CD4-positive, alpha-beta T cell treated with Interleukin-21 for 1 hour (primary cell): ENCODE results near the gene PIK3R3.
"Not testable (repeated sequence)": the region's sequence is repeated elsewhere in the genome, so short reads cannot be mapped to it uniquely, and the experiment has no call there.

ENCODE experiments used
- DNase-seq: peaks from one replicate; pipeline ENCODE4 v3.0.0-alpha.2; 2020

Gene PIK3R3

GRCh38 chr1:46062651-46063319 is 69.6 kb downstream of the PIK3R3 start:
- DNase-seq: peak; percentile 56

- DNase-seq: no peak
Measured at GRCh38 chr1:46061146-46061545, 71.3 kb downstream of the PIK3R3 start.

- no peak for DNase-seq
Measured at GRCh38 chr1:46058936-46059335, 73.5 kb downstream of the PIK3R3 start.

- DNase-seq: no peak
Measured at GRCh38 chr1:46057781-46058180, 74.6 kb downstream of the PIK3R3 start.

GRCh38 chr1:46057215-46057614 is 75.2 kb downstream of the PIK3R3 start:
- not testable (repeated sequence) for DNase-seq

- no peak for DNase-seq
Measured at GRCh38 chr1:46056325-46056724, 76.1 kb downstream of the PIK3R3 start.

GRCh38 chr1:46053734-46054133 is 78.7 kb downstream of the PIK3R3 start:
- DNase-seq: no peak

- DNase-seq: no peak
Measured at GRCh38 chr1:46044116-46044515, 88.3 kb downstream of the PIK3R3 start.

- DNase-seq: no peak
Measured at GRCh38 chr1:46043458-46044017, 88.9 kb downstream of the PIK3R3 start.

GRCh38 chr1:46041974-46042373 is 90.5 kb downstream of the PIK3R3 start:
- DNase-seq: no peak

- no peak for DNase-seq
Measured at GRCh38 chr1:46041551-46041950, 90.9 kb downstream of the PIK3R3 start.

GRCh38 chr1:46039571-46040052 is 92.8 kb downstream of the PIK3R3 start:
- DNase-seq: no peak

- peak; percentile 78 for DNase-seq
Measured at GRCh38 chr1:46036894-46037839, 95.3 kb downstream of the PIK3R3 start.

- no peak for DNase-seq
Measured at GRCh38 chr1:46034601-46035516, 97.6 kb downstream of the PIK3R3 start.

- no peak for DNase-seq
Measured at GRCh38 chr1:46030876-46031660, 101.4 kb downstream of the PIK3R3 start.

GRCh38 chr1:46030074-46030870 is 102.2 kb downstream of the PIK3R3 start:
- no peak for DNase-seq

GRCh38 chr1:46027788-46028573 is 104.4 kb downstream of the PIK3R3 start:
- DNase-seq: no peak

GRCh38 chr1:46026531-46026930 is 105.9 kb downstream of the PIK3R3 start:
- no peak for DNase-seq

GRCh38 chr1:46021046-46021996 is 111.1 kb downstream of the PIK3R3 start:
- DNase-seq: no peak
